Astrocyte (in vitro differentiated cells and primary cell): Measurements from ENCODE around the gene PNPLA7. TPM values are rescaled to one million over a fixed set of nuclear protein-coding genes. Genes with fewer than 3 reads are reported as not detected.

Experiments used
- DNase-seq: peaks from one replicate; pipeline ENCODE4 v3.0.0-alpha.2; 2010; ENCODE audit warnings: low read depth
- FAIRE-seq: peaks from 2 replicates; lab custom pipeline; 2011; peaks lifted over from hg19 to GRCh38; lab: Jason Lieb, UNC
- H2AFZ ChIP-seq: 2 replicates; pipeline ENCODE4 v1.6.0; 2012; ENCODE audit warnings: low read depth, low read length, inconsistent platforms
- H3K27ac ChIP-seq: 2 replicates; pipeline ENCODE4 v1.5.1; 2011; ENCODE audit warnings: low read depth, low read length, inconsistent platforms
- H3K27me3 ChIP-seq: 2 replicates; pipeline ENCODE4 v1.6.0; 2011; ENCODE audit warnings: low read length, inconsistent platforms; ENCODE audit not compliant: insufficient read depth
- H3K36me3 ChIP-seq: 2 replicates; pipeline ENCODE4 v1.5.1; 2011; ENCODE audit warnings: low read length, inconsistent platforms; ENCODE audit not compliant: insufficient read depth
- H3K4me1 ChIP-seq: 2 replicates; pipeline ENCODE4 v1.5.1; 2011; ENCODE audit warnings: low read length, inconsistent platforms; ENCODE audit not compliant: insufficient read depth
- H3K4me2 ChIP-seq: 2 replicates; pipeline ENCODE4 v1.6.0; 2012; ENCODE audit warnings: low read length, inconsistent platforms
- H3K4me3 ChIP-seq: 2 replicates; pipeline ENCODE4 v1.5.1; 2011; ENCODE audit warnings: low read depth, mild to moderate bottlenecking, low read length, inconsistent platforms; ENCODE audit not compliant: insufficient read depth
- H3K79me2 ChIP-seq: 2 replicates; pipeline ENCODE4 v1.6.0; 2012; ENCODE audit warnings: mild to moderate bottlenecking, low read length, inconsistent platforms; ENCODE audit not compliant: insufficient read depth
- H3K9ac ChIP-seq: 2 replicates; pipeline ENCODE4 v1.6.0; 2012; ENCODE audit warnings: mild to moderate bottlenecking, low read length, inconsistent platforms
- H3K9me3 ChIP-seq: 2 replicates; pipeline ENCODE4 v1.5.1; 2012; ENCODE audit warnings: low read depth, mild to moderate bottlenecking, low read length, inconsistent platforms; ENCODE audit not compliant: insufficient read depth
- H4K20me1 ChIP-seq: 2 replicates; pipeline ENCODE4 v1.6.0; 2012; ENCODE audit warnings: low read length, inconsistent platforms; ENCODE audit not compliant: insufficient read depth
- H3K27ac Mint-ChIP-seq: one replicate; pipeline ENCODE4 v1.8.0; 2021; ENCODE audit warnings: mild to moderate bottlenecking, mixed read lengths; ENCODE audit not compliant: unreplicated experiment
- H3K27me3 Mint-ChIP-seq: one replicate; pipeline ENCODE4 v1.8.0; 2021; ENCODE audit warnings: low read depth, mixed read lengths; ENCODE audit not compliant: unreplicated experiment
- H3K36me3 Mint-ChIP-seq: one replicate; pipeline ENCODE4 v1.8.0; 2021; ENCODE audit warnings: low read depth, mixed read lengths; ENCODE audit not compliant: unreplicated experiment
- H3K4me1 Mint-ChIP-seq: one replicate; pipeline ENCODE4 v1.8.0; 2021; ENCODE audit warnings: low read depth, mixed read lengths; ENCODE audit not compliant: unreplicated experiment
- H3K4me3 Mint-ChIP-seq: one replicate; pipeline ENCODE4 v1.8.0; 2021; ENCODE audit warnings: mild to moderate bottlenecking, moderate library complexity, mixed read lengths; ENCODE audit not compliant: unreplicated experiment
- H3K9me3 Mint-ChIP-seq: one replicate; pipeline ENCODE4 v1.8.0; 2021; ENCODE audit warnings: mild to moderate bottlenecking, mixed read lengths; ENCODE audit not compliant: unreplicated experiment
- EZH2 ChIP-seq: IDR thresholded peaks from 2 replicates; pipeline ENCODE4 v1.6.1; 2012; ENCODE audit warnings: mild to moderate bottlenecking, low read length, inconsistent platforms; ENCODE audit not compliant: insufficient read depth
- total RNA-seq: library from RNA; stranded (reverse); gene quantifications from 2 replicates; pipeline ENCODE4 v1.2.1, GENCODE V29; 2021
- TF ChIP-seq, protein P1 (sequence below): IDR thresholded peaks from 2 replicates; pipeline ENCODE4 v1.5.1; 2011; ENCODE audit warnings: low read depth, mild to moderate bottlenecking, inconsistent platforms, low read length, moderate library complexity; ENCODE audit not compliant: insufficient read depth

Gene PNPLA7
- total RNA-seq, 1 donor from 2014 or later: 2.6 TPM

- TF ChIP-seq, protein P1, sequence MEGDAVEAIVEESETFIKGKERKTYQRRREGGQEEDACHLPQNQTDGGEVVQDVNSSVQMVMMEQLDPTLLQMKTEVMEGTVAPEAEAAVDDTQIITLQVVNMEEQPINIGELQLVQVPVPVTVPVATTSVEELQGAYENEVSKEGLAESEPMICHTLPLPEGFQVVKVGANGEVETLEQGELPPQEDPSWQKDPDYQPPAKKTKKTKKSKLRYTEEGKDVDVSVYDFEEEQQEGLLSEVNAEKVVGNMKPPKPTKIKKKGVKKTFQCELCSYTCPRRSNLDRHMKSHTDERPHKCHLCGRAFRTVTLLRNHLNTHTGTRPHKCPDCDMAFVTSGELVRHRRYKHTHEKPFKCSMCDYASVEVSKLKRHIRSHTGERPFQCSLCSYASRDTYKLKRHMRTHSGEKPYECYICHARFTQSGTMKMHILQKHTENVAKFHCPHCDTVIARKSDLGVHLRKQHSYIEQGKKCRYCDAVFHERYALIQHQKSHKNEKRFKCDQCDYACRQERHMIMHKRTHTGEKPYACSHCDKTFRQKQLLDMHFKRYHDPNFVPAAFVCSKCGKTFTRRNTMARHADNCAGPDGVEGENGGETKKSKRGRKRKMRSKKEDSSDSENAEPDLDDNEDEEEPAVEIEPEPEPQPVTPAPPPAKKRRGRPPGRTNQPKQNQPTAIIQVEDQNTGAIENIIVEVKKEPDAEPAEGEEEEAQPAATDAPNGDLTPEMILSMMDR: no peak
- no peak for TF ChIP-seq EZH2
- peak; percentile 14 for DNase-seq
- FAIRE-seq: no peak
- Histone ChIP-seq H3K79me2 (no peaks in the 10 kb centered on the region), H3K27ac (no peak overlapping the region), H3K36me3 (peaks cover 3% of the 10 kb centered on the region), H4K20me1 (peaks cover 51% of the 10 kb centered on the region), H3K9me3 (no peaks in the 10 kb centered on the region), H3K4me2 (peak overlapping the region; percentile 46), H3K4me3 (no peak overlapping the region), H3K27me3 (no peaks in the 10 kb centered on the region), H3K9ac (no peak overlapping the region), H2AFZ (no peak overlapping the region), H3K4me1 (peaks cover 48% of the 10 kb centered on the region)
- Mint-ChIP-seq H3K27ac (no peak overlapping the region), H3K4me1 (peaks cover 10% of the 10 kb centered on the region), H3K4me3 (no peak overlapping the region), H3K9me3 (no peaks in the 10 kb centered on the region), H3K27me3 (no peaks in the 10 kb centered on the region), H3K36me3 (peaks cover 3% of the 10 kb centered on the region)
These were observed 95.4 kb downstream of the PNPLA7 start for GRCh38 chr9:137454597-137455358.

DNA sequence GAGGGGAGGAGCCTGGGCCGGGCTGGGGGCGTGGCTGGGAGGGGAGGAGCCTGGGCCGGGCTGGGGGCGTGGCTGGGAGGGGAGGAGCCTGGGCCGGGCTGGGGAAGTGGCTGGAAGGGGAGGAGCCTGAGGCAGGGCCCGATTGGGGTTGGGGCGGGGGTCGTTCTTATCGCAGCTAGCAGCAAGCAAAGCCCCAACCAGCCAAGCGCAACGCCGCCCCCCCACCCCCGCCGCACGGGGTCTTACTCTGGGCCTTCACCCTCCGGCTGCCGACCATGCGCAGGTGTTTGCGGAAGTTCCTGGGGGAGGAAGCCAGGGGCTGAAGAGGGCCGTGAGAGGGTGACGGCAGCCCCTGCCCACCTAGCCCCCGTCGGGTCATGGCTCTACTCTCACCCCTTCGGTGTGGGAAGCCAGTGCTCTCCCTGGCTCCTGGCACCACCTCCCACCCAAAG lies 96.0 kb downstream of the PNPLA7 start:
- Mint-ChIP-seq H3K4me3 (no peak overlapping the region), H3K27me3 (no peaks in the 10 kb centered on the region), H3K27ac (no peak overlapping the region), H3K4me1 (peaks cover 10% of the 10 kb centered on the region), H3K9me3 (no peaks in the 10 kb centered on the region), H3K36me3 (peaks cover 3% of the 10 kb centered on the region)
- TF ChIP-seq, protein P1: no peak
- Histone ChIP-seq H3K27me3 (no peaks in the 10 kb centered on the region), H3K9ac (no peak overlapping the region), H4K20me1 (peaks cover 51% of the 10 kb centered on the region), H3K4me2 (peak overlapping the region; percentile 46), H3K79me2 (no peaks in the 10 kb centered on the region), H3K4me1 (peaks cover 44% of the 10 kb centered on the region), H3K9me3 (no peaks in the 10 kb centered on the region), H3K36me3 (peaks cover 3% of the 10 kb centered on the region), H2AFZ (no peak overlapping the region), H3K4me3 (no peak overlapping the region), H3K27ac (no peak overlapping the region)
- no peak for DNase-seq
- FAIRE-seq: no peak

DNA sequence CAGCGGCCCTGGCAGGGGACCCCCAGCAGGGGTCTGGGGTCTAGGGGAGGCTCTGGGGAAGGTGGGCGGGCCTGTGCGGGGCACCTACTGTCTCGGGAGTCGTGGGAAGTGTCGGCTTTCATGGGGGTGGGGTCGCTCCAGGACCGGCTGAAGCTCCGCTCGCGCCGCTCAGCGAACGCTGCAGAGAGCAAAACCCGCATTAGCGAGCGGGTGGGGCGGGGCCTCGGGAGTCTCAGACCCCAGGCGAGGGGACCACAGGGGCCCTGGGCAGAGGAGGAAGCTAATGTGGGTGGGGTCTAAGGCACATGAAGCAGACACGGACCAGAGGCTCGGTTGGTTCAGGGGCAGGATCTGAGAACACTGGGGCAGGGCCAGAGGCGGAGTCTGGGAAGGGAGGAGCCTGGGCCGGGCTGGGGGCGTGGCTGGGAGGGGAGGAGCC lies 96.5 kb downstream of the PNPLA7 start:
- Histone ChIP-seq H3K27ac (no peak overlapping the region), H3K79me2 (no peaks in the 10 kb centered on the region), H3K9ac (no peak overlapping the region), H2AFZ (no peak overlapping the region), H3K4me1 (peaks cover 44% of the 10 kb centered on the region), H3K36me3 (peaks cover 3% of the 10 kb centered on the region), H3K9me3 (no peaks in the 10 kb centered on the region), H4K20me1 (peaks cover 51% of the 10 kb centered on the region), H3K27me3 (no peaks in the 10 kb centered on the region), H3K4me2 (peak overlapping the region; percentile 73), H3K4me3 (no peak overlapping the region)
- Mint-ChIP-seq H3K4me1 (peaks cover 10% of the 10 kb centered on the region), H3K4me3 (peak overlapping the region; percentile 45), H3K9me3 (no peaks in the 10 kb centered on the region), H3K36me3 (peaks cover 3% of the 10 kb centered on the region), H3K27ac (peak overlapping the region; percentile 41), H3K27me3 (no peaks in the 10 kb centered on the region)
- DNase-seq (no peak), FAIRE-seq (no peak)
- TF ChIP-seq, protein P1: no peak
- no peak for TF ChIP-seq EZH2
